Liver (tissue), 9 donors: ENCODE measurements around the gene TUBE1. TPM values are rescaled to one million over a fixed set of nuclear protein-coding genes. Genes with fewer than 3 reads are reported as not detected.
"Not testable (repeated sequence)": the region's sequence is repeated elsewhere in the genome, so short reads cannot be mapped to it uniquely, and the experiment has no call there.

Source experiments
- DNase-seq: peaks from one replicate; pipeline ENCODE4 v3.0.0-alpha.2; 2017; ENCODE audit warnings: low spot score
- H3K27ac ChIP-seq, 2 donors: one replicate each; pipeline ENCODE4 v1.7.0; 2013; ENCODE audit warnings: inconsistent platforms in 2 of 2, low read length in 2 of 2, control low read depth in 1 of 2, low read depth in 1 of 2, mild to moderate bottlenecking in 1 of 2
- H3K27me3 ChIP-seq, 4 donors: one replicate each; pipeline versions ENCODE4 v1.6.1 to v1.7.0; 2013; ENCODE audit warnings: low read length in 3 of 4, inconsistent platforms in 1 of 4, mild to moderate bottlenecking in 1 of 4, moderate library complexity in 1 of 4; ENCODE audit not compliant: control insufficient read depth in 4 of 4, insufficient read depth in 4 of 4
- H3K36me3 ChIP-seq, 4 donors: one replicate each; pipeline versions ENCODE4 v1.6.1 to v1.7.0; 2013; ENCODE audit warnings: low read length in 3 of 4, mild to moderate bottlenecking in 3 of 4, low read depth in 1 of 4, moderate library complexity in 1 of 4; ENCODE audit not compliant: control insufficient read depth in 4 of 4, insufficient read depth in 3 of 4
- H3K4me1 ChIP-seq, 4 donors: one replicate each; pipeline versions ENCODE4 v1.6.1 to v1.7.0; 2013; ENCODE audit warnings: low read length in 3 of 4, mild to moderate bottlenecking in 3 of 4, moderate library complexity in 1 of 4; ENCODE audit not compliant: control insufficient read depth in 4 of 4, insufficient read depth in 4 of 4
- H3K4me3 ChIP-seq, 3 donors: one replicate each; pipeline versions ENCODE4 v1.6.1 to v1.7.0; 2013; ENCODE audit warnings: low read length in 3 of 3, control low read depth in 1 of 3, low read depth in 1 of 3, mild to moderate bottlenecking in 1 of 3
- H3K9ac ChIP-seq, 2 donors: one replicate each; pipeline ENCODE4 v1.7.0; 2013; ENCODE audit warnings: low read length in 2 of 2, mild to moderate bottlenecking in 2 of 2, moderate library complexity in 2 of 2, control low read depth in 1 of 2, low read depth in 1 of 2
- H3K9me3 ChIP-seq, 4 donors: one replicate each; pipeline versions ENCODE4 v1.6.1 to v1.7.0; 2013; ENCODE audit warnings: low read length in 3 of 4; ENCODE audit not compliant: control insufficient read depth in 4 of 4
- FOXA1 ChIP-seq: IDR thresholded peaks from 2 replicates; pipeline ENCODE4 v1.6.1; 2016; ENCODE audit warnings: antibody characterized with exemption
- FOXA2 ChIP-seq: IDR thresholded peaks from 2 replicates; pipeline ENCODE4 v1.6.1; 2016; ENCODE audit warnings: antibody characterized with exemption
- GABPA ChIP-seq, 2 donors: IDR thresholded peaks in 1 of 2; conservative IDR thresholded peaks in 1 of 2; 2 replicates each; pipeline ENCODE4 v1.6.1; 2016; ENCODE audit warnings: antibody characterized with exemption in 2 of 2, mild to moderate bottlenecking in 1 of 2, moderate library complexity in 1 of 2
- HNF4A ChIP-seq, 2 donors: conservative IDR thresholded peaks; 2 replicates each; pipeline ENCODE4 v1.6.1; 2016; ENCODE audit warnings: antibody characterized with exemption in 2 of 2, mild to moderate bottlenecking in 2 of 2
- JUND ChIP-seq, 2 donors: IDR thresholded peaks; 2 replicates each; pipeline ENCODE4 v1.6.1; 2016; ENCODE audit warnings: antibody characterized with exemption in 2 of 2
- MAX ChIP-seq: IDR thresholded peaks from 2 replicates; pipeline ENCODE4 v1.6.1; 2016; ENCODE audit warnings: antibody characterized with exemption
- NR2F2 ChIP-seq: IDR thresholded peaks from 2 replicates; pipeline ENCODE4 v1.6.1; 2016; ENCODE audit warnings: antibody characterized with exemption
- RAD21 ChIP-seq, 2 donors: IDR thresholded peaks; 2 replicates each; pipeline ENCODE4 v1.6.1; 2016; ENCODE audit warnings: antibody characterized with exemption in 2 of 2, mild to moderate bottlenecking in 2 of 2
- RXRA ChIP-seq, 2 donors: IDR thresholded peaks; 2 replicates each; pipeline ENCODE4 v1.6.1; 2017 to 2018; ENCODE audit warnings: antibody characterized with exemption in 2 of 2, mild to moderate bottlenecking in 1 of 2
- SP1 ChIP-seq: IDR thresholded peaks from 2 replicates; pipeline ENCODE4 v1.6.1; 2018; ENCODE audit warnings: antibody characterized with exemption, mild to moderate bottlenecking
- TAF1 ChIP-seq: conservative IDR thresholded peaks from 2 replicates; pipeline ENCODE4 v1.6.1; 2016; ENCODE audit warnings: antibody characterized with exemption, mild to moderate bottlenecking
- YY1 ChIP-seq: IDR thresholded peaks from 2 replicates; pipeline ENCODE4 v1.6.1; 2016; ENCODE audit warnings: antibody characterized with exemption, mild to moderate bottlenecking
- ZBTB33 ChIP-seq: IDR thresholded peaks from 2 replicates; pipeline ENCODE4 v1.6.1; 2016; ENCODE audit warnings: antibody characterized with exemption
- WGBS: extraction: QIAGEN DNeasy Blood & Tissue Kit; methylation state at CpG from one replicate; pipeline ENCODE4 v1.1.7; 2013; 5-methylcytosine and 5-hydroxymethylcytosine counted together
- polyA plus RNA-seq, 2 donors: library from polyadenylated mRNA; stranded (reverse) in 1 of 2; unstranded in 1 of 2; fragments of 200-250 nt in 1 of 2; fragments of >200 nt in 1 of 2; fragmentation: Nextera tagmentation in 1 of 2; extraction: Ambion mirVana in 1 of 2; gene quantifications; one replicate each; pipeline versions ENCODE4 v1.2.1 to v1.2.3, GENCODE V29; 2013 to 2015
- total RNA-seq, 2 donors: library from RNA; depleted of rRNA; stranded (reverse); fragments of >200 nt; gene quantifications; one replicate each; pipeline ENCODE4 v1.2.3, GENCODE V29; 2014
- TF ChIP-seq, protein P1 (sequence below): IDR thresholded peaks from 2 replicates; pipeline ENCODE4 v1.6.1; 2016; ENCODE audit warnings: antibody characterized with exemption, mild to moderate bottlenecking
- TF ChIP-seq, protein P2 (sequence below): IDR thresholded peaks from 2 replicates; pipeline ENCODE4 v1.6.1; 2016; ENCODE audit warnings: antibody characterized with exemption
- donor health status: healthy.
- donor health status: healthy.
- donor health status: healthy.
- donor health status: healthy.
- donor health status: healthy.

TUBE1 gene
- total and polyA plus RNA-seq, 4 donors = 8.8 to 45.4 (median 25.4) TPM

GRCh38 chr6:112054001-112054400 is 33.3 kb downstream of the TUBE1 start, which contains the start of gene CCN6:
CCN6 (plus strand) TSS chr6:112054104; CDS start chr6:112054358, 254 bp downstream.
- Histone ChIP-seq H3K27me3 (no peaks in the 10 kb centered on the region), H3K4me3 (no peak within 1 kb of the TSS), H3K36me3 (no peaks in the 10 kb centered on the region), H3K9me3 (no peaks in the 10 kb centered on the region), H3K27ac (no peak within 1 kb of the TSS), H3K9ac (no peak within 1 kb of the TSS), H3K4me1 (peaks cover 0 to 28% (median 21%) of the 10 kb centered on the region in 4 donors)
- DNase-seq = no peak
- WGBS = 87% methylated on average over 12 of the region's 12 CpGs
- TF ChIP-seq, protein P1, sequence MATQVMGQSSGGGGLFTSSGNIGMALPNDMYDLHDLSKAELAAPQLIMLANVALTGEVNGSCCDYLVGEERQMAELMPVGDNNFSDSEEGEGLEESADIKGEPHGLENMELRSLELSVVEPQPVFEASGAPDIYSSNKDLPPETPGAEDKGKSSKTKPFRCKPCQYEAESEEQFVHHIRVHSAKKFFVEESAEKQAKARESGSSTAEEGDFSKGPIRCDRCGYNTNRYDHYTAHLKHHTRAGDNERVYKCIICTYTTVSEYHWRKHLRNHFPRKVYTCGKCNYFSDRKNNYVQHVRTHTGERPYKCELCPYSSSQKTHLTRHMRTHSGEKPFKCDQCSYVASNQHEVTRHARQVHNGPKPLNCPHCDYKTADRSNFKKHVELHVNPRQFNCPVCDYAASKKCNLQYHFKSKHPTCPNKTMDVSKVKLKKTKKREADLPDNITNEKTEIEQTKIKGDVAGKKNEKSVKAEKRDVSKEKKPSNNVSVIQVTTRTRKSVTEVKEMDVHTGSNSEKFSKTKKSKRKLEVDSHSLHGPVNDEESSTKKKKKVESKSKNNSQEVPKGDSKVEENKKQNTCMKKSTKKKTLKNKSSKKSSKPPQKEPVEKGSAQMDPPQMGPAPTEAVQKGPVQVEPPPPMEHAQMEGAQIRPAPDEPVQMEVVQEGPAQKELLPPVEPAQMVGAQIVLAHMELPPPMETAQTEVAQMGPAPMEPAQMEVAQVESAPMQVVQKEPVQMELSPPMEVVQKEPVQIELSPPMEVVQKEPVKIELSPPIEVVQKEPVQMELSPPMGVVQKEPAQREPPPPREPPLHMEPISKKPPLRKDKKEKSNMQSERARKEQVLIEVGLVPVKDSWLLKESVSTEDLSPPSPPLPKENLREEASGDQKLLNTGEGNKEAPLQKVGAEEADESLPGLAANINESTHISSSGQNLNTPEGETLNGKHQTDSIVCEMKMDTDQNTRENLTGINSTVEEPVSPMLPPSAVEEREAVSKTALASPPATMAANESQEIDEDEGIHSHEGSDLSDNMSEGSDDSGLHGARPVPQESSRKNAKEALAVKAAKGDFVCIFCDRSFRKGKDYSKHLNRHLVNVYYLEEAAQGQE = no peak

DNA sequence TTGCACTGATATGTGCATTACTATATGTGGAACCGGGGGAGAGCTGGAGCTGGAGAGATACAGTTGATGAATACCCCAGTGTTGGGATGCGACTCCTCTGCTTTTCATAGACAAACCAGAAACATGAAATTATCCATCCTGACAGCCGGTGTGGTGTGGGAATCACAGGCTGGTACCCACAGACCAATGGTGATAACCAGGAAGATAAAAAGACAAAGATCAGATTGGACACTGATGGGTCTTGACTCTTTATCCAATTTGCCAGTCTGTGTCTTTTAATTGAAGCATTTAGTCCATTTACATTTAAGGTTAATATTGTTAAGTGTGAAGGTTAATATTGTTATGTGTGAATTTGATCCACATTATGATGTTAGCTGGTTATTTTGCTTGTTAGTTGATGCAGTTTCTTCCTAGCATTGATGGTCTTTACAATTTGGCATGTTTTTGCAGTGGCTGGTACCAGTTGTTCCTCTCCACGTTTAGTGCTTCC is 36.0 kb downstream of the TUBE1 start:
- not testable (repeated sequence) for H3K27ac ChIP-seq, H3K4me1 ChIP-seq, H3K9ac ChIP-seq, H3K36me3 ChIP-seq, H3K9me3 ChIP-seq, H3K4me3 ChIP-seq, H3K27me3 ChIP-seq, DNase-seq
- WGBS = 93% methylated on average over 4 of the region's 4 CpGs

DNA sequence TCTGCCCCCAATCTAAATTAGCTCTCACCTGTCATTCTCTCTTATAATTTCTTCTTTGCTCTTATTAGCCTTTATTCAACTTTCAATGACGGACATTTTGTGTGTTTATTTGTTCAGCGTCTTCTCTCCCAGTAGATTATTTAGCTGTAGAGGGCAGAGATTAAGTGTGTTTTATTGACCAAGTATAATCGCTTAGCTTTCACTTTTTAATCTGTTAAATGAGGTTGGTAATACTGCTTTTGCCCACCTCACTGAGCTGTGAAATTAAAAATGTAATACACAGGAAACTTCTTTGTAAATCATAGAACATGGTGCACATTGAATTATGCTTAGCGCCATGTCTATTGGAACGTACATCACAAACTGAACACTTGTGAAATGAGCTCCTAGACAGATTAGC is 36.9 kb downstream of the TUBE1 start:
- H3K4me1 ChIP-seq = peaks cover 0 to 9% (median 7%) of the 10 kb centered on the region in 4 donors
- no peak for DNase-seq
- H3K9me3 ChIP-seq = no peaks in the 10 kb centered on the region
- 57% methylated on average over 5 of the region's 5 CpGs for WGBS
- H3K9ac ChIP-seq = no peak overlapping the region
- H3K4me3 ChIP-seq = no peak overlapping the region
- H3K36me3 ChIP-seq = no peaks in the 10 kb centered on the region
- no peak for TF ChIP-seq FOXA1
- no peak for TF ChIP-seq TAF1
- no peaks in the 10 kb centered on the region for H3K27me3 ChIP-seq
- H3K27ac ChIP-seq = no peak overlapping the region

DNA sequence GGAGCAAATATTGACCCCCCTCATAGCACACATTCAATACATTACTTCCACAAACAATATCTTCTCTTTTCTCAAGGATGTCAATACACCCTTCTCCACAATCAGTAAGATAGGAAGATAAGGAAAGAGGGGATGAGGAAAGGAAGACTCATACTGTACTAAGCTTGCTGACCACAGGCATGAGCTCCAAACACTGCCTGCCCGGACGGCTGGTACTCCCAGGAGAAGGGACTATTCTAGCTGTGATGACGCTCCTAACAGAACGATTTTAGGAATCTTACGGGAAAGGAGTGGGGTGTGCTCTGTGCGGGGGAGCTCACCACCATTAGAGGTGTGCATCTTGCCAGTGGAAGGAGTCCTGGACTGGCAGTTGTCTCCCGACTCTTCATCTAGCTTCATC is 37.3 kb downstream of the TUBE1 start:
- no peak for DNase-seq
- Histone ChIP-seq H3K9me3 (no peaks in the 10 kb centered on the region), H3K4me1 (peaks cover 0 to 10% (median 9%) of the 10 kb centered on the region in 4 donors), H3K36me3 (no peaks in the 10 kb centered on the region), H3K9ac (no peak overlapping the region), H3K27me3 (no peaks in the 10 kb centered on the region), H3K4me3 (no peak overlapping the region), H3K27ac (no peak overlapping the region)
- 96% methylated on average over 7 of the region's 7 CpGs for WGBS
- TF ChIP-seq TAF1 (no peak), RAD21 (IDR thresholded peaks at IDR 0.05) (no peak), YY1 (no peak), RXRA (IDR thresholded peaks at IDR 0.05) (no peak), GABPA (IDR thresholded peaks at IDR 0.05 in 1 of 2, conservative IDR thresholded peaks at IDR 0.05 in 1 of 2) (no peak), HNF4A (conservative IDR thresholded peaks at IDR 0.05) (no peak), SP1 (no peak), FOXA2 (no peak), MAX (no peak), JUND (IDR thresholded peaks at IDR 0.05) (no peak), NR2F2 (no peak), ZBTB33 (no peak)
- TF ChIP-seq, protein P1 = no peak
- TF ChIP-seq, protein P2, sequence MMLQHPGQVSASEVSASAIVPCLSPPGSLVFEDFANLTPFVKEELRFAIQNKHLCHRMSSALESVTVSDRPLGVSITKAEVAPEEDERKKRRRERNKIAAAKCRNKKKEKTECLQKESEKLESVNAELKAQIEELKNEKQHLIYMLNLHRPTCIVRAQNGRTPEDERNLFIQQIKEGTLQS = no peak
